GM10266 (cell line): ENCODE data around the gene CYB5D1.

Experiments used
- DNase-seq: peaks from one replicate; pipeline ENCODE4 v3.0.0; 2012; ENCODE audit errors: extremely low spot score
- TF ChIP-seq, protein P1 (sequence below): IDR thresholded peaks from 2 replicates; pipeline ENCODE4 v1.5.1; 2012; ENCODE audit warnings: mild to moderate bottlenecking, low read depth; ENCODE audit not compliant: control insufficient read depth, insufficient read depth; ENCODE audit errors: missing control alignments

CYB5D1 gene

DNA sequence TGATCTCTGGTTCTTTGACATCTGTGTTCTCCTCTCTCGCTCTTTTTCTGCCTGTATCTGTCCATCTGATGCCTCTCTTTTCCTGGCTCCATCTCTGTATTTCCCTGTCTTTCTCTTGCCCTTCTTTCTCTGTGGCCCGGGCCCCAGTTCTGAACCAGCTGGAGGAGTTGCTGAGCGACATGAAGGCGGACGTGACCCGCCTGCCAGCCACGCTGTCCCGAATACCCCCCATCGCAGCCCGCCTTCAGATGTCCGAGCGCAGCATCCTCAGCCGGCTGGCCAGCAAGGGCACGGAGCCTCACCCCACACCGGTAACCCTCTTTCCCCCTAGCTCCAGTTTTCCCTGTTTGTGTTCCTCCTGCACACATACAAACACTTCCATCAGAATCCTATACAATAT, 52.5 kb downstream of the CYB5D1 start:
- DNase-seq, result no peak

DNA sequence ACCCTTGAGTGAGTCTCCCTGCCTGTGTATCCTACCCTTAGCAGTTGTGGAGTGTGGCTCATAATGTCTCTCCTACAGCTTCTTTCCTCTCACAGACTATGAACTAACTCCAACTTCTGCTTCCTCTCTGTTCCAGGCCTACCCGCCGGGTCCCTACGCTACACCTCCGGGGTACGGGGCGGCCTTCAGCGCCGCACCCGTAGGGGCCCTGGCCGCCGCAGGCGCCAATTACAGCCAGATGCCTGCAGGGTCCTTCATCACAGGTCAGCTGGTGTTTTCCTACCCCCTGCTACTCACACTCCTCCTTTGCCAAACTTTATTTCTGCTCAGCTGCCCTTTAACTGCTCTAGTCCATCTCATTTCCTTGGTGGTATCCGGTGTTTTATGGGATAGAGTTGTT, 52.9 kb downstream of the CYB5D1 start:
- TF ChIP-seq, protein P1, sequence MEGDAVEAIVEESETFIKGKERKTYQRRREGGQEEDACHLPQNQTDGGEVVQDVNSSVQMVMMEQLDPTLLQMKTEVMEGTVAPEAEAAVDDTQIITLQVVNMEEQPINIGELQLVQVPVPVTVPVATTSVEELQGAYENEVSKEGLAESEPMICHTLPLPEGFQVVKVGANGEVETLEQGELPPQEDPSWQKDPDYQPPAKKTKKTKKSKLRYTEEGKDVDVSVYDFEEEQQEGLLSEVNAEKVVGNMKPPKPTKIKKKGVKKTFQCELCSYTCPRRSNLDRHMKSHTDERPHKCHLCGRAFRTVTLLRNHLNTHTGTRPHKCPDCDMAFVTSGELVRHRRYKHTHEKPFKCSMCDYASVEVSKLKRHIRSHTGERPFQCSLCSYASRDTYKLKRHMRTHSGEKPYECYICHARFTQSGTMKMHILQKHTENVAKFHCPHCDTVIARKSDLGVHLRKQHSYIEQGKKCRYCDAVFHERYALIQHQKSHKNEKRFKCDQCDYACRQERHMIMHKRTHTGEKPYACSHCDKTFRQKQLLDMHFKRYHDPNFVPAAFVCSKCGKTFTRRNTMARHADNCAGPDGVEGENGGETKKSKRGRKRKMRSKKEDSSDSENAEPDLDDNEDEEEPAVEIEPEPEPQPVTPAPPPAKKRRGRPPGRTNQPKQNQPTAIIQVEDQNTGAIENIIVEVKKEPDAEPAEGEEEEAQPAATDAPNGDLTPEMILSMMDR, result no peak
- no peak for DNase-seq

More for the DNA sequence above, 52.5 kb downstream of the CYB5D1 start:
- TF ChIP-seq, protein P1, result no peak

DNA sequence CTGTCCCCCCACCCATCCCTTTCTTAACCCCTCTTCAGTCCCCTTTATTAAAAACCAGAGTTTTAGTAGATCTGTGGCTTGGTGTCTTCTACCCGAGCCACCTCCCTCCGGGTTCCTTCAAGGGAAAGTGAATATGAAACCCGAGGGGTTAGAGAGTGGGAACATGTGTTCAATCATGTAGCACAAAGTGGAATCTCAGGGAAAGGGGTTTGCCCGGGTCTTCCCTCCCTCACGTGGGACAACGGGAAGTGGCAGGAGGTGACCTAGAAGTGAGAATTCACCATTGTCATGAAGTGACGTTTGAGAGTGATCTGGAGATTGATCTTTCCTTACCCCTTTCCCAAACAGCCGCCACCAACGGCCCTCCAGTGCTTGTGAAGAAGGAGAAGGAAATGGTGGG, 53.3 kb downstream of the CYB5D1 start:
- DNase-seq, result no peak
- TF ChIP-seq, protein P1, result no peak
